HCT116 (cell line): ENCODE data around the gene VRTN.

Source experiments
- POLR2AphosphoS5 ChIP-seq: IDR thresholded peaks from 2 replicates; pipeline ENCODE4 v1.6.1; 2011; ENCODE audit warnings: mild to moderate bottlenecking, low read depth, low read length, moderate library complexity
- TF ChIP-seq, protein P1 (sequence below), 3 experiments: fragments of 200-600 bp in 1 of 3; sonication (generic) in 1 of 3; IDR thresholded peaks in 2 of 3; conservative IDR thresholded peaks in 1 of 3; 2 replicates each; pipeline ENCODE4 v1.5.1; 2012 to 2017; ENCODE audit warnings: low read depth in 2 of 3, low read length in 2 of 3, antibody characterized with exemption in 1 of 3, borderline replicate concordance in 1 of 3, control low read depth in 1 of 3, mild to moderate bottlenecking in 1 of 3, mixed read lengths in 1 of 3, mixed run types in 1 of 3, moderate library complexity in 1 of 3; ENCODE audit not compliant: insufficient read depth in 1 of 3
- TF ChIP-seq, protein P2 (sequence below): IDR thresholded peaks from 2 replicates; pipeline ENCODE4 v1.6.1; 2012; ENCODE audit warnings: low read depth

DNA sequence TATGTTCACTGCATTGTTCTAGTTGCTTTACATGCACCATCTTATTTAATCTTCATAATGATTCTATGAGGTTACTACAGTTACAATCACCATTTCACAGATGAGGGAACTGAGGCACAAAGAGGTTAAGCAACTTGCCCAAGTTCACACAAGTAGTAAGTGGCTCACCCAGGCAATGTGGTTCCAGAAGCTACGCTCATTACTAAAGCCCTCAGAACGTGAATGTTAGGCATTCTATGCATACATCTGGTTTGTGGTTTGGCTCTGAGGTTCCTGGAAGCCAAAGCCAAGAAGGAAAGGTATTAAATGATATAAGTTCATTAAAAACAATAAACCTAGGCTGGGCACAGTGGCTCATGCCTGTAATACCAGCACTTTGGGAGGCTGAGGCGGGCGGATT lies 14.4 kb upstream of the VRTN start:
- TF ChIP-seq, protein P1, sequence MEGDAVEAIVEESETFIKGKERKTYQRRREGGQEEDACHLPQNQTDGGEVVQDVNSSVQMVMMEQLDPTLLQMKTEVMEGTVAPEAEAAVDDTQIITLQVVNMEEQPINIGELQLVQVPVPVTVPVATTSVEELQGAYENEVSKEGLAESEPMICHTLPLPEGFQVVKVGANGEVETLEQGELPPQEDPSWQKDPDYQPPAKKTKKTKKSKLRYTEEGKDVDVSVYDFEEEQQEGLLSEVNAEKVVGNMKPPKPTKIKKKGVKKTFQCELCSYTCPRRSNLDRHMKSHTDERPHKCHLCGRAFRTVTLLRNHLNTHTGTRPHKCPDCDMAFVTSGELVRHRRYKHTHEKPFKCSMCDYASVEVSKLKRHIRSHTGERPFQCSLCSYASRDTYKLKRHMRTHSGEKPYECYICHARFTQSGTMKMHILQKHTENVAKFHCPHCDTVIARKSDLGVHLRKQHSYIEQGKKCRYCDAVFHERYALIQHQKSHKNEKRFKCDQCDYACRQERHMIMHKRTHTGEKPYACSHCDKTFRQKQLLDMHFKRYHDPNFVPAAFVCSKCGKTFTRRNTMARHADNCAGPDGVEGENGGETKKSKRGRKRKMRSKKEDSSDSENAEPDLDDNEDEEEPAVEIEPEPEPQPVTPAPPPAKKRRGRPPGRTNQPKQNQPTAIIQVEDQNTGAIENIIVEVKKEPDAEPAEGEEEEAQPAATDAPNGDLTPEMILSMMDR (IDR thresholded peaks at IDR 0.05 in 2 of 3, conservative IDR thresholded peaks at IDR 0.05 in 1 of 3; ENCODE audit: borderline replicate concordance in 1 of 3, insufficient read depth in 1 of 3, low read depth in 2 of 3, low read length in 2 of 3), result no peak
- TF ChIP-seq POLR2AphosphoS5, result no peak
- TF ChIP-seq, protein P2, sequence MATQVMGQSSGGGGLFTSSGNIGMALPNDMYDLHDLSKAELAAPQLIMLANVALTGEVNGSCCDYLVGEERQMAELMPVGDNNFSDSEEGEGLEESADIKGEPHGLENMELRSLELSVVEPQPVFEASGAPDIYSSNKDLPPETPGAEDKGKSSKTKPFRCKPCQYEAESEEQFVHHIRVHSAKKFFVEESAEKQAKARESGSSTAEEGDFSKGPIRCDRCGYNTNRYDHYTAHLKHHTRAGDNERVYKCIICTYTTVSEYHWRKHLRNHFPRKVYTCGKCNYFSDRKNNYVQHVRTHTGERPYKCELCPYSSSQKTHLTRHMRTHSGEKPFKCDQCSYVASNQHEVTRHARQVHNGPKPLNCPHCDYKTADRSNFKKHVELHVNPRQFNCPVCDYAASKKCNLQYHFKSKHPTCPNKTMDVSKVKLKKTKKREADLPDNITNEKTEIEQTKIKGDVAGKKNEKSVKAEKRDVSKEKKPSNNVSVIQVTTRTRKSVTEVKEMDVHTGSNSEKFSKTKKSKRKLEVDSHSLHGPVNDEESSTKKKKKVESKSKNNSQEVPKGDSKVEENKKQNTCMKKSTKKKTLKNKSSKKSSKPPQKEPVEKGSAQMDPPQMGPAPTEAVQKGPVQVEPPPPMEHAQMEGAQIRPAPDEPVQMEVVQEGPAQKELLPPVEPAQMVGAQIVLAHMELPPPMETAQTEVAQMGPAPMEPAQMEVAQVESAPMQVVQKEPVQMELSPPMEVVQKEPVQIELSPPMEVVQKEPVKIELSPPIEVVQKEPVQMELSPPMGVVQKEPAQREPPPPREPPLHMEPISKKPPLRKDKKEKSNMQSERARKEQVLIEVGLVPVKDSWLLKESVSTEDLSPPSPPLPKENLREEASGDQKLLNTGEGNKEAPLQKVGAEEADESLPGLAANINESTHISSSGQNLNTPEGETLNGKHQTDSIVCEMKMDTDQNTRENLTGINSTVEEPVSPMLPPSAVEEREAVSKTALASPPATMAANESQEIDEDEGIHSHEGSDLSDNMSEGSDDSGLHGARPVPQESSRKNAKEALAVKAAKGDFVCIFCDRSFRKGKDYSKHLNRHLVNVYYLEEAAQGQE, result no peak
